Measurements from ENCODE around the gene NR6A1. TPM values are rescaled to one million over a fixed set of nuclear protein-coding genes. Genes with fewer than 3 reads are reported as not detected.

NR6A1 gene
- total RNA-seq, 1 donor from 2014 or later, result 1.2 TPM

DNA sequence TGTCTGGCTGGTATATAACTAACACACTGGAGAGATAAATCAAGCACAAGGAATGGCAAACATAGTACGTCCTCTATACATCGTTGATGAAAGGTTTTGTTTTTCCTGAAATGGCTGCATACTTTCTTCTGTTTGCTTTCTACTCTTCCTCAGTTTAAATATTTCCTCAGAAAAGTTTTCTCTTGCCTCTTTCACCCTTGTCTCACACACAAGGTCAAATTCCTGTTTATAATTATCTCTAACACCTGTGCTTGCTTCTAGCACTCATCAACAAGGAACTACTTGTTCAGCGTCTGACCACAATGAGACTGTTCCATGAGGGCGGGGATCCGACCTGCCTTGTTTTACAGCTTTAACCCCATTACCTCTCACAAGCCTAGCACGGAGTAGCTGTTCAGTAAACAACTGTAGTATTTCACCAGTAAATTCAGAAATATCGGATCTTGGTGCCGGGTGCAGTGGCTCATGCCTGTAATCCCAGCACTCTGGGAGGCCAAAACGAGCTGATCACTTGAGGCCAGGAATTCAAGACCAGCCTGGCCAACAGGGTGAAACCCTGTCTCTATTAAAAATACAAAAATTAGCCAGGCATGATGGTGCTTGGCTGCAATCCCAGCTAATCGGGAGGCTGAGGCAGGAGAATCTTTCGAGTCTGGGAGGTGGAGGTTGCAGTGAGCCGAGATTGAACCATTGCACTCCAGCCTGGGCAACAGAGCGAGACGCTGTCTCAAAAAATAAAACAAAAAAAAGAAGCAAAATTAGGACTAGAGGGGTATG is 37.0 kb downstream of the NR6A1 start:
- Histone ChIP-seq H3K4me3 (no peak overlapping the region), H3K36me3 (no peaks in the 10 kb centered on the region), H3K9me3 (no peaks in the 10 kb centered on the region), H3K4me1 (no peaks in the 10 kb centered on the region), H3K27ac (no peak overlapping the region), H3K27me3 (no peaks in the 10 kb centered on the region)
- intact Hi-C loops (cut with DNase I), result no loop called here
- DNase-seq (ENCODE audit: extremely low spot score in 2 of 2), result no peak
- no peak for TF ChIP-seq POLR2A (IDR thresholded peaks at IDR 0.05)
- TF ChIP-seq, protein P1, sequence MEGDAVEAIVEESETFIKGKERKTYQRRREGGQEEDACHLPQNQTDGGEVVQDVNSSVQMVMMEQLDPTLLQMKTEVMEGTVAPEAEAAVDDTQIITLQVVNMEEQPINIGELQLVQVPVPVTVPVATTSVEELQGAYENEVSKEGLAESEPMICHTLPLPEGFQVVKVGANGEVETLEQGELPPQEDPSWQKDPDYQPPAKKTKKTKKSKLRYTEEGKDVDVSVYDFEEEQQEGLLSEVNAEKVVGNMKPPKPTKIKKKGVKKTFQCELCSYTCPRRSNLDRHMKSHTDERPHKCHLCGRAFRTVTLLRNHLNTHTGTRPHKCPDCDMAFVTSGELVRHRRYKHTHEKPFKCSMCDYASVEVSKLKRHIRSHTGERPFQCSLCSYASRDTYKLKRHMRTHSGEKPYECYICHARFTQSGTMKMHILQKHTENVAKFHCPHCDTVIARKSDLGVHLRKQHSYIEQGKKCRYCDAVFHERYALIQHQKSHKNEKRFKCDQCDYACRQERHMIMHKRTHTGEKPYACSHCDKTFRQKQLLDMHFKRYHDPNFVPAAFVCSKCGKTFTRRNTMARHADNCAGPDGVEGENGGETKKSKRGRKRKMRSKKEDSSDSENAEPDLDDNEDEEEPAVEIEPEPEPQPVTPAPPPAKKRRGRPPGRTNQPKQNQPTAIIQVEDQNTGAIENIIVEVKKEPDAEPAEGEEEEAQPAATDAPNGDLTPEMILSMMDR (IDR thresholded peaks at IDR 0.05), result no peak
- no peak for TF ChIP-seq POLR2AphosphoS5 (IDR thresholded peaks at IDR 0.05; ENCODE audit: insufficient read depth in 1 of 2, low read depth in 1 of 2)

DNA sequence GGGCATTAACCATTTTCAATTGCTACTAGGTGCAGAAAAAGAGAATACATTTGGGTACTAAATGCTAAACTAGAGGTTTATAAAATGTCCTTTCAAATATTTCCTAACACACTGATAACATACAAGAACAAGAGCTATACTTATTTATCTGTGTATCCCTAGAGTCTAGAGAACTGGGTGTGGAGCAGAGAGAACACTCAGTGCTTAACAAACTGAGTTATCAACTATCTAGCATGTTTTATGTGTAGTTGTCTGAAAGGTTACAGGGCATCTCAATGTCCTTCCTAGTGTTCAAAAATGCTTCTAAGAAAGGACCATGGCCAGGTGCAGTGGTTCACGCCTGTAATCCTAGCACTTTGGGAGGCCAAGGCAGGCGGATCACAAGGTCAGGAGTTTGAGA is 40.3 kb downstream of the NR6A1 start:
- intact Hi-C loops (cut with DNase I), result no loop called here
- Histone ChIP-seq H3K27ac (no peak overlapping the region), H3K9me3 (no peaks in the 10 kb centered on the region), H3K4me3 (no peak overlapping the region), H3K4me1 (no peaks in the 10 kb centered on the region), H3K36me3 (no peaks in the 10 kb centered on the region), H3K27me3 (no peaks in the 10 kb centered on the region)
- DNase-seq (ENCODE audit: extremely low spot score in 2 of 2), result no peak
- TF ChIP-seq POLR2AphosphoS5 (IDR thresholded peaks at IDR 0.05; ENCODE audit: insufficient read depth in 1 of 2, low read depth in 1 of 2) (no peak), POLR2A (IDR thresholded peaks at IDR 0.05) (no peak)
- TF ChIP-seq, protein P1 (IDR thresholded peaks at IDR 0.05), result no peak

DNA sequence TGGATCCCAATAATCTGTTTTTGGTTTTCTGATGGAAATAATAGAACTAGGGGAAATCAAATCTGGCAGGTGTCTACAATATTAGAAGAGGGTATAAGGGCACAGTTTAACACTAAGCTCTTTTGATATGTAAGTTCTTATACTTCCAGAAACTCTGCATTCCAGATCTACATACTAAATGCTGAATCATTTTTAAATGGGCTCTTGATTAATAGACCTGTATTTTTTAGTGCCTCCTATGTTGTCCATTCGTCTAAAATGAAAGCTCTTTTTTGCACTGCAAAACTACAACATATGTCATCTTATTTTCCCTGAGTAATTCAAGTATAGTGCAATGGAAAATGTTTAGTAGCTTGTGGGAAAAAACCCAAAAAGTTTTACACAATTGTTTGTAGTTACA is 44.2 kb downstream of the NR6A1 start:
- H3K4me3 ChIP-seq, result no peak overlapping the region
- no peaks in the 10 kb centered on the region for H3K36me3 ChIP-seq
- TF ChIP-seq POLR2A (IDR thresholded peaks at IDR 0.05), result no peak
- no peaks in the 10 kb centered on the region for H3K27me3 ChIP-seq
- intact Hi-C loops (cut with DNase I), result no loop called here
- no peaks in the 10 kb centered on the region for H3K4me1 ChIP-seq
- no peak for DNase-seq (ENCODE audit: extremely low spot score in 2 of 2)
- no peak overlapping the region for H3K27ac ChIP-seq
- no peaks in the 10 kb centered on the region for H3K9me3 ChIP-seq

DNA sequence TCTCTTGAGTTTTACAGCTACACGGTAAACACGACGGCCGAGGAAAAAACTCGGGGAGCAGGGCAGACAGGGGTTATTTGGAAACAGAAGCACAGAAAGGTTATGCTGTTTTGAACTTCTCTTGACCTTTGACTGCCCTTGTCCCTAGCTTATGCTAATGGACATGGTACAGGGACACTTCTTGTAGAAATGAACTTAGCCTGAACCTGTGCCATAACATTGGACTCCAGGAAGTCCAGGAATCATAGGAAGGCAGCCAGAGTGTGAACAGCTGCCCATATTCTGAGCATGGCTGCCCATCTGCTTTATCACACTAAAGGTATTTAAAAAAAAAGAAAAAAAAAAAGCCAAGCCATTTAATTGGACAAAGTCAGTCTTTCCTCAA is 46.1 kb downstream of the NR6A1 start:
- no peaks in the 10 kb centered on the region for H3K4me1 ChIP-seq
- no peak overlapping the region for H3K27ac ChIP-seq
- intact Hi-C loops (cut with DNase I), result no loop called here
- H3K36me3 ChIP-seq, result no peaks in the 10 kb centered on the region
- TF ChIP-seq POLR2A (IDR thresholded peaks at IDR 0.05) (no peak), POLR2AphosphoS5 (IDR thresholded peaks at IDR 0.05; ENCODE audit: insufficient read depth in 1 of 2, low read depth in 1 of 2) (no peak)
- TF ChIP-seq, protein P1 (IDR thresholded peaks at IDR 0.05), result no peak
- H3K4me3 ChIP-seq, result no peak overlapping the region
- no peaks in the 10 kb centered on the region for H3K27me3 ChIP-seq
- H3K9me3 ChIP-seq, result no peaks in the 10 kb centered on the region
- DNase-seq (ENCODE audit: extremely low spot score in 2 of 2), result no peak

DNA sequence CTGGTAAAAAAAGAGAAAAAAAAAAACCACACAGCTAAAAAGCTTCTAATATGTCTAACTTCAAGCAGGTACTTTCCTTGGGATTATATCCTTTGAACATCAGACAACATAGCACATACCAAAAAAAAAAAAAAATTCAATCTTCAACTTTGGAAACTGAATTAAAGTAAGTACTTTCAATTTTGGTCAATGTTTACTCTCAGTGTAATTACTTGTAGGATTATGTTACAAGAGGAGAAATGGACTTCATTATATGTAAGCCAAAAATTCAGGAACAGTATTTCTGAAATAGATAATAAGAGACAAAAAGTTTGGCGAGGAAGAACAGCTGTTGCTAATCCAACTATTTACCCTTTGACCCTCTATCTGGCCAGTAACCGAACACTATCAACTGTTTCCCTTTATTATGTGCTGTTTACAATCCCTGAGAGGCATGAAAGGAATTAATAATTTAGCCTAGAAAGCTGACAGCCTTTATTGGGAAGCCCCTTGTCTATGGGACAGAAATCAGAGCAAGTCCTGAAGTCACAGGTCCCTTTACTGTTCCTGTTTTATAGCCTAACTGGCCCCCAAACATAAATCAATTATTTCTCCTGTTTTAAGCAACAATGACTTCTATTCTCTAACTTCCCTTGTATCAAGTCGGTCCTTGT is 46.6 kb downstream of the NR6A1 start:
- H3K27ac ChIP-seq, result no peak overlapping the region

DNA sequence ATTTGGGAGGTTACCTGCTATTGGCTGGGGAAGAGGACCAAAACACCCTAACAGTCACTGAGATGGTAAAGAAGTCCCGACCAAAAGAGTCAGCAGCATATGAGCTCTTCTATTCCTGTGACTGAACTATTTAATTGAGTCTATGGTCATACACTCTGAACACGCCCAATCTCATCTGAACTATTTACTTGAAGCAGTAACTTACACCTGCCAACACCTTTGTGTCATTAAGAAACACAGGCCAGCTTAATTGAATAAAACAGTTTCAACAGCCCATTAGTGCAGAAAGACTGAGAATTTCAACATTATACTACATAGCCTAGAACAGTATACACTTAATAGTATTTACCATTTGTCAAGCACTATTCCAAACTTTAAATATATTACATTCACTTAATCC is 47.8 kb downstream of the NR6A1 start:
- H3K4me3 ChIP-seq, result no peak overlapping the region
- DNase-seq (ENCODE audit: extremely low spot score in 2 of 2), result no peak
- no peaks in the 10 kb centered on the region for H3K27me3 ChIP-seq
- H3K4me1 ChIP-seq, result no peaks in the 10 kb centered on the region
- H3K36me3 ChIP-seq, result no peaks in the 10 kb centered on the region
- intact Hi-C loops (cut with DNase I), result no loop called here
- H3K27ac ChIP-seq, result no peak overlapping the region
- no peak for TF ChIP-seq POLR2A (IDR thresholded peaks at IDR 0.05)
- TF ChIP-seq, protein P1 (IDR thresholded peaks at IDR 0.05), result no peak
- TF ChIP-seq POLR2AphosphoS5 (IDR thresholded peaks at IDR 0.05; ENCODE audit: insufficient read depth in 1 of 2, low read depth in 1 of 2), result no peak
- H3K9me3 ChIP-seq, result no peaks in the 10 kb centered on the region

More for the DNA sequence above, 46.6 kb downstream of the NR6A1 start:
- Histone ChIP-seq H3K36me3 (no peaks in the 10 kb centered on the region), H3K4me1 (no peaks in the 10 kb centered on the region), H3K27me3 (no peaks in the 10 kb centered on the region), H3K4me3 (no peak overlapping the region), H3K9me3 (no peaks in the 10 kb centered on the region)
- no peak for TF ChIP-seq POLR2AphosphoS5 (IDR thresholded peaks at IDR 0.05; ENCODE audit: insufficient read depth in 1 of 2, low read depth in 1 of 2)
- no peak for TF ChIP-seq POLR2A (IDR thresholded peaks at IDR 0.05)
- intact Hi-C loops (cut with DNase I), result no loop called here
- no peak for DNase-seq (ENCODE audit: extremely low spot score in 2 of 2)
